Gastrocnemius medialis (tissue), 4 donors: ENCODE measurements around the gene RBM34. TPM values are rescaled to one million over a fixed set of nuclear protein-coding genes. Genes with fewer than 3 reads are reported as not detected.
A peak's percentile ranks its signal among the peaks of the same experiment; 100 is the strongest.
"Not testable (repeated sequence)": the region's sequence is repeated elsewhere in the genome, so short reads cannot be mapped to it uniquely, and the experiment has no call there.

ENCODE experiments used
- ATAC-seq, 2 donors: fragments of 150-250 bp; one replicate each; pipeline ENCODE4 v1.9.1; 2016
- DNase-seq, 2 donors: peaks; one replicate each; pipeline ENCODE4 v3.0.0-alpha.2; 2019
- H3K27ac ChIP-seq, 4 donors: fragments of 200-600 bp; sonication (generic); 1 replicate in 1 of 4; 2 replicates in 3 of 4; pipeline ENCODE4 v1.5.1; 2016 to 2018; ENCODE audit warnings: mild to moderate bottlenecking in 2 of 4, moderate library complexity in 1 of 4
- H3K27me3 ChIP-seq, 3 donors: fragments of 200-600 bp; sonication (generic) in 2 of 3; 1 replicate in 1 of 3; 2 replicates in 2 of 3; pipeline versions ENCODE4 v1.5.1 to v1.6.0; 2016 to 2019; ENCODE audit warnings: mild to moderate bottlenecking in 1 of 3, moderate library complexity in 1 of 3
- H3K36me3 ChIP-seq, 2 donors: fragments of 200-600 bp; sonication (generic) in 1 of 2; one replicate each; pipeline ENCODE4 v1.5.1; 2017 to 2018
- H3K4me1 ChIP-seq, 2 donors: fragments of 200-600 bp; sonication (generic) in 1 of 2; one replicate each; pipeline ENCODE4 v1.5.1; 2016 to 2017; ENCODE audit warnings: mild to moderate bottlenecking in 2 of 2
- H3K4me3 ChIP-seq, 4 donors: fragments of 200-600 bp; sonication (generic) in 3 of 4; 1 replicate in 1 of 4; 2 replicates in 3 of 4; pipeline ENCODE4 v1.5.1; 2016 to 2019; ENCODE audit warnings: mild to moderate bottlenecking in 2 of 4
- H3K9me3 ChIP-seq, 3 donors: fragments of 200-600 bp; sonication (generic) in 2 of 3; 1 replicate in 1 of 3; 2 replicates in 2 of 3; pipeline ENCODE4 v1.5.1; 2016 to 2019
- CTCF ChIP-seq, 5 experiments: fragments of 450-650 bp in 3 of 5; fragments of 200-600 bp in 2 of 5; sonication (generic) in 2 of 5; IDR thresholded peaks in 4 of 5; conservative IDR thresholded peaks in 1 of 5; 1 replicate in 4 of 5; 2 replicates in 1 of 5; pipeline ENCODE4 v1.5.1; 2016 to 2019; ENCODE audit warnings: antibody characterized with exemption in 5 of 5, mild to moderate bottlenecking in 3 of 5, moderate library complexity in 3 of 5
- POLR2A ChIP-seq, 2 donors: fragments of 450-650 bp; IDR thresholded peaks; one replicate each; pipeline ENCODE4 v1.6.1; 2017; ENCODE audit warnings: antibody characterized with exemption in 2 of 2, mild to moderate bottlenecking in 2 of 2, moderate library complexity in 2 of 2
- in situ Hi-C, 4 donors: fragments of 200-750 bp; cut with MboI; loops; one replicate each; pipeline versions ENCODE4 v1.15.0 to v1.8.0; 2017; ENCODE audit warnings: low sequenced_read_pairs in 4 of 4
- intact Hi-C: fragments of 100-400 bp; cut with DNase I; formaldehyde crosslinking; loops from one replicate; pipeline ENCODE4 v1.15.1; 2023; ENCODE audit warnings: low total_unique reads
- total RNA-seq, 4 donors: library from RNA; depleted of rRNA; stranded (reverse); fragments of >200 nt; gene quantifications; one replicate each; pipeline versions ENCODE4 v1.1.0 to v1.2.3, GENCODE V29; 2016

The RBM34 gene
- total RNA-seq, 4 donors from 2014 or later: 44.8 to 136 (median 66.8) TPM

- peak; percentile 61 to 64 for ATAC-seq
- Histone ChIP-seq H3K36me3 (no peaks in the 10 kb centered on the region), H3K27me3 (no peaks in the 10 kb centered on the region), H3K4me3 (peak overlapping the region in 2 of 4 donors; percentile 15 to 37), H3K27ac (no peak overlapping the region), H3K4me1 (peaks cover 5% of the 10 kb centered on the region in 2 donors), H3K9me3 (no peaks in the 10 kb centered on the region)
- in situ Hi-C loops (loop anchor here in 3 of 4 donors (10.0 to 25.0 kb wide), 3 partner anchors 321 to 499 kb away; no protein-coding TSS in a partner anchor), intact Hi-C loops (loop anchor here (5.0 kb wide), 1 partner anchor 688 kb away; no protein-coding TSS in a partner anchor)
- DNase-seq: peak in 1 of 2 donors; percentile 66
- no peak for TF ChIP-seq POLR2A (IDR thresholded peaks at IDR 0.05)
- peak; percentile 74 to 95 (median 82) for TF ChIP-seq CTCF (IDR thresholded peaks at IDR 0.05 in 4 of 5, conservative IDR thresholded peaks at IDR 0.05 in 1 of 5)
Observed at GRCh38 chr1:235093696-235094592, 67.1 kb downstream of the RBM34 start.

GRCh38 chr1:235093013-235093695 lies 67.9 kb downstream of the RBM34 start:
- in situ Hi-C loops: loop anchor here in 3 of 4 donors (10.0 to 25.0 kb wide), 3 partner anchors 322 to 498 kb away; no protein-coding TSS in a partner anchor
- peaks cover 5% of the 10 kb centered on the region in 2 donors for H3K4me1 ChIP-seq
- ATAC-seq (peak; percentile 34 to 69), DNase-seq (no peak)
- H3K36me3 ChIP-seq: no peaks in the 10 kb centered on the region
- peak overlapping the region in 2 of 4 donors; percentile 15 to 37 for H3K4me3 ChIP-seq
- TF ChIP-seq CTCF (IDR thresholded peaks at IDR 0.05 in 4 of 5, conservative IDR thresholded peaks at IDR 0.05 in 1 of 5): no peak
- TF ChIP-seq POLR2A (IDR thresholded peaks at IDR 0.05): no peak
- intact Hi-C loops: loop anchor here (5.0 kb wide), 1 partner anchor 689 kb away; no protein-coding TSS in a partner anchor
- H3K27ac ChIP-seq: no peak overlapping the region
- no peaks in the 10 kb centered on the region for H3K9me3 ChIP-seq
- no peaks in the 10 kb centered on the region for H3K27me3 ChIP-seq

- not testable (repeated sequence) for ATAC-seq
Observed at GRCh38 chr1:235092415-235092814, 68.6 kb downstream of the RBM34 start.

GRCh38 chr1:235092045-235092406 lies 69.0 kb downstream of the RBM34 start:
- not testable (repeated sequence) for DNase-seq, ATAC-seq, H3K27me3 ChIP-seq, H3K4me1 ChIP-seq, H3K4me3 ChIP-seq, H3K27ac ChIP-seq, H3K9me3 ChIP-seq, H3K36me3 ChIP-seq
- in situ Hi-C loops (loop anchor here in 3 of 4 donors (10.0 to 25.0 kb wide), 3 partner anchors 323 to 497 kb away; no protein-coding TSS in a partner anchor), intact Hi-C loops (loop anchor here (5.0 kb wide), 1 partner anchor 690 kb away; no protein-coding TSS in a partner anchor)

More at GRCh38 chr1:235092415-235092814, 68.6 kb downstream of the RBM34 start:
- not testable (repeated sequence) for H3K9me3 ChIP-seq, H3K36me3 ChIP-seq, H3K27me3 ChIP-seq, H3K4me1 ChIP-seq, H3K27ac ChIP-seq, DNase-seq, H3K4me3 ChIP-seq
- in situ Hi-C loops (loop anchor here in 3 of 4 donors (10.0 to 25.0 kb wide), 3 partner anchors 322 to 498 kb away; no protein-coding TSS in a partner anchor), intact Hi-C loops (loop anchor here (5.0 kb wide), 1 partner anchor 690 kb away; no protein-coding TSS in a partner anchor)

- not testable (repeated sequence) for DNase-seq
- in situ Hi-C loops (loop anchor here in 3 of 4 donors (10.0 to 25.0 kb wide), 3 partner anchors 323 to 497 kb away; no protein-coding TSS in a partner anchor), intact Hi-C loops (loop anchor here (5.0 kb wide), 1 partner anchor 691 kb away; no protein-coding TSS in a partner anchor)
Observed at GRCh38 chr1:235091319-235092044, 69.6 kb downstream of the RBM34 start.

More at GRCh38 chr1:235091319-235092044, 69.6 kb downstream of the RBM34 start:
- H3K4me3 ChIP-seq, H3K9me3 ChIP-seq, H3K4me1 ChIP-seq, ATAC-seq, H3K27ac ChIP-seq, H3K36me3 ChIP-seq, H3K27me3 ChIP-seq: not testable (repeated sequence)
